H9 (cell line): ENCODE results near the gene TREM2. TPM values are rescaled to one million over a fixed set of nuclear protein-coding genes. Genes with fewer than 3 reads are reported as not detected.

Experiments
- DNase-seq: peaks from one replicate; pipeline ENCODE4 v3.0.0-alpha.2; 2017
- H2AFZ ChIP-seq: one replicate; pipeline ENCODE4 v1.6.1; 2013; ENCODE audit warnings: mild to moderate bottlenecking, low read length, control low read depth, moderate library complexity
- H2AK5ac ChIP-seq: 2 replicates; pipeline ENCODE4 v1.6.1; 2013; ENCODE audit warnings: low read length, control low read depth, mixed read lengths; ENCODE audit not compliant: insufficient read length
- H2BK120ac ChIP-seq: one replicate; pipeline ENCODE4 v1.6.1; 2013; ENCODE audit warnings: low read depth, mild to moderate bottlenecking, low read length, control low read depth, inconsistent platforms; ENCODE audit not compliant: poor library complexity, severe bottlenecking
- H2BK12ac ChIP-seq: 2 replicates; pipeline ENCODE4 v1.6.1; 2013; ENCODE audit warnings: low read length, control low read depth, mixed read lengths, low read depth; ENCODE audit not compliant: insufficient read length
- H2BK15ac ChIP-seq: 2 replicates; pipeline ENCODE4 v1.6.1; 2013; ENCODE audit warnings: low read depth, low read length, control low read depth
- H2BK20ac ChIP-seq: one replicate; pipeline ENCODE4 v1.6.1; 2013; ENCODE audit warnings: low read depth, mild to moderate bottlenecking, low read length, control low read depth, inconsistent platforms; ENCODE audit not compliant: poor library complexity, severe bottlenecking
- H2BK5ac ChIP-seq: 2 replicates; pipeline ENCODE4 v1.6.1; 2013; ENCODE audit warnings: low read length, control low read depth, mixed read lengths; ENCODE audit not compliant: insufficient read length
- H3K14ac ChIP-seq: 2 replicates; pipeline ENCODE4 v1.6.1; 2013; ENCODE audit warnings: low read length, control low read depth; ENCODE audit not compliant: insufficient read depth
- H3K18ac ChIP-seq: 2 replicates; pipeline ENCODE4 v1.6.1; 2013; ENCODE audit warnings: low read depth, mild to moderate bottlenecking, mixed read lengths, low read length, control low read depth; ENCODE audit not compliant: insufficient read length
- H3K23ac ChIP-seq: 2 replicates; pipeline ENCODE4 v1.6.1; 2013; ENCODE audit warnings: low read length, control low read depth, mixed read lengths, low read depth; ENCODE audit not compliant: insufficient read length
- H3K23me2 ChIP-seq: 2 replicates; pipeline ENCODE4 v1.6.1; 2013; ENCODE audit warnings: low read depth, mild to moderate bottlenecking, mixed read lengths, low read length, control low read depth; ENCODE audit not compliant: insufficient read length, poor library complexity, severe bottlenecking
- H3K27ac ChIP-seq: 2 replicates; pipeline ENCODE4 v1.5.1; 2013; ENCODE audit warnings: low read length, control low read depth, mixed read lengths, low read depth; ENCODE audit not compliant: insufficient read length
- H3K27me3 ChIP-seq: 2 replicates; pipeline ENCODE4 v1.6.1; 2013; ENCODE audit warnings: low read length, control low read depth, inconsistent platforms; ENCODE audit not compliant: insufficient read depth
- H3K4ac ChIP-seq: 2 replicates; pipeline ENCODE4 v1.6.1; 2013; ENCODE audit warnings: low read depth, mild to moderate bottlenecking, control low read depth, inconsistent platforms, low read length, moderate library complexity
- H3K4me1 ChIP-seq: 2 replicates; pipeline ENCODE4 v1.6.1; 2013; ENCODE audit warnings: low read length, control low read depth, inconsistent platforms; ENCODE audit not compliant: insufficient read depth
- H3K4me2 ChIP-seq: 2 replicates; pipeline ENCODE4 v1.6.1; 2013; ENCODE audit warnings: low read length, control low read depth, mixed read lengths; ENCODE audit not compliant: insufficient read length, insufficient read depth
- H3K56ac ChIP-seq: 2 replicates; pipeline ENCODE4 v1.6.1; 2013; ENCODE audit warnings: low read depth, mild to moderate bottlenecking, mixed read lengths, low read length, control low read depth; ENCODE audit not compliant: insufficient read length
- H3K79me1 ChIP-seq: 2 replicates; pipeline ENCODE4 v1.6.1; 2013; ENCODE audit warnings: low read depth, mild to moderate bottlenecking, moderate library complexity, low read length, control low read depth, inconsistent platforms; ENCODE audit not compliant: insufficient read depth, poor library complexity, severe bottlenecking
- H3K79me2 ChIP-seq: 2 replicates; pipeline ENCODE4 v1.6.1; 2013; ENCODE audit warnings: low read length, control low read depth, inconsistent platforms; ENCODE audit not compliant: insufficient read depth
- H3K9ac ChIP-seq: 2 replicates; pipeline ENCODE4 v1.6.1; 2013; ENCODE audit warnings: low read length, control low read depth, mixed read lengths; ENCODE audit not compliant: insufficient read length; ENCODE audit errors: extremely low read depth
- H3K9me3 ChIP-seq: one replicate; pipeline ENCODE4 v1.6.1; 2013; ENCODE audit warnings: low read depth, low read length, inconsistent platforms; ENCODE audit not compliant: control insufficient read depth
- H3T11ph ChIP-seq: one replicate; pipeline ENCODE4 v1.6.1; 2013; ENCODE audit warnings: mild to moderate bottlenecking, low read length, control low read depth, inconsistent platforms
- H4K20me1 ChIP-seq: one replicate; pipeline ENCODE4 v1.6.1; 2013; ENCODE audit not compliant: control insufficient read depth, insufficient read length, insufficient read depth
- H4K5ac ChIP-seq: 2 replicates; pipeline ENCODE4 v1.6.1; 2013; ENCODE audit warnings: low read depth, mild to moderate bottlenecking, mixed read lengths, low read length, control low read depth; ENCODE audit not compliant: insufficient read length
- H4K8ac ChIP-seq: replicated peaks from 2 replicates; pipeline ENCODE4 v1.6.1; 2013; ENCODE audit warnings: low read length, control low read depth, mixed read lengths, low read depth; ENCODE audit not compliant: insufficient read length
- H4K91ac ChIP-seq: 2 replicates; pipeline ENCODE4 v1.6.1; 2013; ENCODE audit warnings: low read depth, mild to moderate bottlenecking, moderate library complexity, mixed read lengths, low read length, control low read depth; ENCODE audit not compliant: insufficient read length
- H3K27ac Mint-ChIP-seq, 3 experiments: 2 replicates in 2 of 3; 3 replicates in 1 of 3; pipeline ENCODE4 v1.8.0; 2020 to 2021; ENCODE audit warnings: mixed read lengths in 3 of 3, mild to moderate bottlenecking in 1 of 3, moderate library complexity in 1 of 3
- H3K27me3 Mint-ChIP-seq: 2 replicates; pipeline ENCODE4 v1.8.0; 2021; ENCODE audit warnings: low read depth, mild to moderate bottlenecking, moderate library complexity, mixed read lengths
- H3K36me3 Mint-ChIP-seq, 3 experiments: 2 replicates in 2 of 3; 3 replicates in 1 of 3; pipeline ENCODE4 v1.8.0; 2020 to 2021; ENCODE audit warnings: low read depth in 3 of 3, mixed read lengths in 3 of 3; ENCODE audit not compliant: insufficient read depth in 1 of 3
- H3K4me1 Mint-ChIP-seq, 2 experiments: 2 replicates each; pipeline ENCODE4 v1.8.0; 2020; ENCODE audit warnings: mixed read lengths in 2 of 2
- H3K4me3 Mint-ChIP-seq, 2 experiments: 2 replicates in 1 of 2; 3 replicates in 1 of 2; pipeline ENCODE4 v1.8.0; 2020 to 2021; ENCODE audit warnings: mild to moderate bottlenecking in 2 of 2, mixed read lengths in 2 of 2, moderate library complexity in 1 of 2
- H3K9me3 Mint-ChIP-seq, 2 experiments: 2 replicates in 1 of 2; 3 replicates in 1 of 2; pipeline ENCODE4 v1.8.0; 2020; ENCODE audit warnings: mild to moderate bottlenecking in 2 of 2, mixed read lengths in 2 of 2, moderate library complexity in 1 of 2
- WGBS: extraction: QIAGEN DNeasy Blood & Tissue Kit; methylation state at CpG from one replicate; pipeline ENCODE4 v1.1.7; 2013; ENCODE audit warnings: missing lambda C conversion rate, low lambda C conversion rate, mixed read lengths; ENCODE audit not compliant: insufficient read length; ENCODE audit errors: extremely low coverage; 5-methylcytosine and 5-hydroxymethylcytosine counted together
- total RNA-seq: library from RNA; stranded (reverse); gene quantifications from 2 replicates; pipeline ENCODE4 v1.2.1, GENCODE V29; 2021
- TF ChIP-seq, protein P1 (sequence below): fragments of 200-600 bp; sonication (generic); conservative IDR thresholded peaks from 3 replicates; pipeline ENCODE4 v1.8.0; 2021; ENCODE audit warnings: antibody characterized with exemption, mild to moderate bottlenecking

The TREM2 gene
- total RNA-seq, 1 experiment from 2014 or later = 0.31 TPM

DNA sequence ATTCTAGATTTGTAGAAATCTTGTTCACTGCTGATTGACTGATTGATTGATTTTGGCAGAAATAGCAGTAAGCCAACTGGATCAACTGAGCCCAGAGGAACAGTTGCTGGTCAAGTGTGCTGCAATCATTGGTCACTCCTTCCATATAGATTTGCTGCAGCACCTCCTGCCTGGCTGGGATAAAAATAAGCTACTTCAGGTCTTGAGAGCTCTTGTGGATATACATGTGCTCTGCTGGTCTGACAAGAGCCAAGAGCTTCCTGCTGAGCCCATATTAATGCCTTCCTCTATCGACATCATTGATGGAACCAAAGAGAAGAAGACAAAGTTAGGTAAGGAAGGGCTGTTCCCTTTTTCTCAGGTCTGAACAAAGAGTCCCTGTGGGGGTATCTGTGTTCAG, 40.0 kb downstream of the TREM2 start:
- Histone ChIP-seq H3K27ac (no peak overlapping the region), H2BK12ac (no peak overlapping the region), H3K79me2 (no peaks in the 10 kb centered on the region), H3K4me2 (no peak overlapping the region), H3K4me1 (no peaks in the 10 kb centered on the region), H4K5ac (no peak overlapping the region), H3K23me2 (no peaks in the 10 kb centered on the region), H2BK120ac (no peak overlapping the region), H2AFZ (no peak overlapping the region), H3K9me3 (no peaks in the 10 kb centered on the region), H3K14ac (no peak overlapping the region), H3K23ac (no peak overlapping the region), H2AK5ac (no peak overlapping the region), H2BK5ac (no peak overlapping the region), H3K4ac (no peak overlapping the region), H3K27me3 (no peaks in the 10 kb centered on the region), H2BK20ac (no peak overlapping the region), H2BK15ac (no peak overlapping the region), H4K91ac (no peak overlapping the region), H4K20me1 (no peaks in the 10 kb centered on the region), H3T11ph (no peak overlapping the region), H4K8ac (no peak overlapping the region), H3K79me1 (no peaks in the 10 kb centered on the region), H3K9ac (no peak overlapping the region), H3K56ac (no peak overlapping the region), H3K18ac (no peak overlapping the region)
- Mint-ChIP-seq H3K4me1 (no peaks in the 10 kb centered on the region), H3K27me3 (no peaks in the 10 kb centered on the region), H3K27ac (no peak overlapping the region; a peak in 1 of 7 replicates), H3K4me3 (no peak overlapping the region), H3K36me3 (peaks cover 0 to 16% (median 7%) of the 10 kb centered on the region in 3 experiments; a peak in 5 of 7 replicates), H3K9me3 (no peaks in the 10 kb centered on the region)
- TF ChIP-seq, protein P1, sequence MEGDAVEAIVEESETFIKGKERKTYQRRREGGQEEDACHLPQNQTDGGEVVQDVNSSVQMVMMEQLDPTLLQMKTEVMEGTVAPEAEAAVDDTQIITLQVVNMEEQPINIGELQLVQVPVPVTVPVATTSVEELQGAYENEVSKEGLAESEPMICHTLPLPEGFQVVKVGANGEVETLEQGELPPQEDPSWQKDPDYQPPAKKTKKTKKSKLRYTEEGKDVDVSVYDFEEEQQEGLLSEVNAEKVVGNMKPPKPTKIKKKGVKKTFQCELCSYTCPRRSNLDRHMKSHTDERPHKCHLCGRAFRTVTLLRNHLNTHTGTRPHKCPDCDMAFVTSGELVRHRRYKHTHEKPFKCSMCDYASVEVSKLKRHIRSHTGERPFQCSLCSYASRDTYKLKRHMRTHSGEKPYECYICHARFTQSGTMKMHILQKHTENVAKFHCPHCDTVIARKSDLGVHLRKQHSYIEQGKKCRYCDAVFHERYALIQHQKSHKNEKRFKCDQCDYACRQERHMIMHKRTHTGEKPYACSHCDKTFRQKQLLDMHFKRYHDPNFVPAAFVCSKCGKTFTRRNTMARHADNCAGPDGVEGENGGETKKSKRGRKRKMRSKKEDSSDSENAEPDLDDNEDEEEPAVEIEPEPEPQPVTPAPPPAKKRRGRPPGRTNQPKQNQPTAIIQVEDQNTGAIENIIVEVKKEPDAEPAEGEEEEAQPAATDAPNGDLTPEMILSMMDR = no peak
- DNase-seq = no peak
- no CpG with 5 or more reads among the region's 1 CpG for WGBS
